Caco-2 (cell line): ENCODE measurements around the gene SCN8A. TPM values are rescaled to one million over a fixed set of nuclear protein-coding genes. Genes with fewer than 3 reads are reported as not detected.

Experiments used
- BruUV-seq: library from RNA; stranded (reverse); fragments of 400-500 nt; replicated peaks from 2 replicates; lab custom pipeline; 2021; lab: Mats Ljungman, UMichigan
- CTCF ChIA-PET: fragments of 300-600 bp; sonication (Branson Sonifier 250); formaldehyde crosslinking; loops from one replicate; lab custom pipeline; 2022; ENCODE audit warnings: antibody characterized with exemption; lab: Charles Lee
- POLR2A ChIA-PET: fragments of 300-600 bp; sonication (Branson Sonifier 250); formaldehyde crosslinking; loops from one replicate; lab custom pipeline; 2022; ENCODE audit warnings: antibody characterized with exemption; lab: Charles Lee
- DNase-seq, 2 experiments: peaks; one replicate each; pipeline versions ENCODE4 v3.0.0 to v3.0.0-alpha.2; 2020 to 2022
- H3K27me3 ChIP-seq: replicated peaks from 2 replicates; pipeline ENCODE4 v1.6.0; 2011; ENCODE audit warnings: low read length; ENCODE audit not compliant: control insufficient read depth, insufficient read depth
- H3K36me3 ChIP-seq: 2 replicates; pipeline ENCODE4 v1.5.1; 2011; ENCODE audit warnings: low read length; ENCODE audit not compliant: control insufficient read depth, insufficient read depth
- H3K4me1 ChIP-seq: fragments of 250-450 bp; sonication (Bioruptor Pico); 2 replicates; pipeline ENCODE4 v1.5.1; 2020; ENCODE audit warnings: mild to moderate bottlenecking
- H3K4me3 ChIP-seq: 2 replicates; pipeline ENCODE4 v1.5.1; 2011; ENCODE audit warnings: low read depth, mild to moderate bottlenecking, control low read depth, low read length
- H3K9me3 ChIP-seq: fragments of 250-450 bp; sonication (Bioruptor Pico); 2 replicates; pipeline ENCODE4 v1.5.1; 2020; ENCODE audit warnings: mild to moderate bottlenecking, moderate library complexity
- H3K27ac Mint-ChIP-seq: one replicate; pipeline ENCODE4 v1.8.0; 2022; ENCODE audit warnings: mixed read lengths; ENCODE audit not compliant: unreplicated experiment
- H3K27me3 Mint-ChIP-seq: one replicate; pipeline ENCODE4 v1.8.0; 2022; ENCODE audit warnings: mixed read lengths; ENCODE audit not compliant: insufficient read depth, unreplicated experiment
- H3K36me3 Mint-ChIP-seq: one replicate; pipeline ENCODE4 v1.8.0; 2022; ENCODE audit warnings: mild to moderate bottlenecking, mixed read lengths; ENCODE audit not compliant: insufficient read depth, unreplicated experiment
- H3K4me1 Mint-ChIP-seq: one replicate; pipeline ENCODE4 v1.8.0; 2022; ENCODE audit warnings: low read depth, mixed read lengths; ENCODE audit not compliant: unreplicated experiment
- H3K4me3 Mint-ChIP-seq: one replicate; pipeline ENCODE4 v1.8.0; 2022; ENCODE audit warnings: mild to moderate bottlenecking, moderate library complexity, mixed read lengths; ENCODE audit not compliant: unreplicated experiment
- H3K9me3 Mint-ChIP-seq: one replicate; pipeline ENCODE4 v1.8.0; 2022; ENCODE audit warnings: mixed read lengths; ENCODE audit not compliant: unreplicated experiment
- intact Hi-C: fragments of 100-400 bp; cut with micrococcal nuclease; formaldehyde crosslinking; loops from one replicate; pipeline ENCODE4 v1.10.0; 2022; ENCODE audit not compliant: unreplicated experiment
- total RNA-seq: library from RNA; stranded (reverse); gene quantifications from 2 replicates; pipeline ENCODE4 v1.2.3, GENCODE V29; 2022
- TF ChIP-seq, protein P1 (sequence below), 2 experiments: fragments of 200-600 bp in 1 of 2; IDR thresholded peaks; 1 replicate in 1 of 2; 2 replicates in 1 of 2; pipeline versions ENCODE4 v1.5.1 to v1.8.0; 2011 to 2022; ENCODE audit warnings: antibody characterized with exemption in 1 of 2, control low read depth in 1 of 2, inconsistent platforms in 1 of 2, low read depth in 1 of 2, low read length in 1 of 2, mild to moderate bottlenecking in 1 of 2, moderate library complexity in 1 of 2; ENCODE audit not compliant: insufficient read depth in 1 of 2, severe bottlenecking in 1 of 2, unreplicated experiment in 1 of 2

Gene SCN8A
- total RNA-seq, 1 experiment from 2014 or later = 16.5 TPM

DNA sequence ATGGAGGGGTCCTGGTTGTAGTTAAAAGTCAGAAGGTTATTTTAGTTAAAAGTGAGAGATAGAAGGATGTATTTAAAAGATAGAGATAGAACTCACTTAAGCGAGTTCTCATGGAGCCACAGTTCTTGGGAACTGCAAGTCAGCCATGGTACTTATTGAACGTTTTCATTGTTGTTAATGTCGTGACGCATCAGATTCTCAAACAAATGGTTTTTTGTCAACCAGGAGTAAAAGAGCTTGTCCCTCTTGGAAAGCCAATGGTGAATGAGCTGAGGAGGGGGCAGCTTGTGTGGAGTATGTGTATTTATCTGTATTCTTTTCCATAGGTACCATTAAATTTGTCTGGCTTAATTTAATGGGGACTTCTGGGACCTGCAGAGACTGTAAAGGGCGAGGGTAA lies 188.8 kb downstream of the SCN8A start:
- H3K4me1 ChIP-seq = peaks cover 14% of the 10 kb centered on the region
- Mint-ChIP-seq H3K27ac (no peak overlapping the region), H3K4me3 (no peak overlapping the region), H3K4me1 (peaks cover 9% of the 10 kb centered on the region), H3K9me3 (no peaks in the 10 kb centered on the region), H3K27me3 (no peaks in the 10 kb centered on the region), H3K36me3 (peaks cover 4% of the 10 kb centered on the region)
- no peak for DNase-seq
- no peaks in the 10 kb centered on the region for H3K27me3 ChIP-seq
- POLR2A ChIA-PET = no interaction called here
- H3K36me3 ChIP-seq = no peaks in the 10 kb centered on the region
- no TSS peak for BruUV-seq
- no peaks in the 10 kb centered on the region for H3K9me3 ChIP-seq
- CTCF ChIA-PET = no interaction called here
- no peak overlapping the region for H3K4me3 ChIP-seq
- TF ChIP-seq, protein P1, sequence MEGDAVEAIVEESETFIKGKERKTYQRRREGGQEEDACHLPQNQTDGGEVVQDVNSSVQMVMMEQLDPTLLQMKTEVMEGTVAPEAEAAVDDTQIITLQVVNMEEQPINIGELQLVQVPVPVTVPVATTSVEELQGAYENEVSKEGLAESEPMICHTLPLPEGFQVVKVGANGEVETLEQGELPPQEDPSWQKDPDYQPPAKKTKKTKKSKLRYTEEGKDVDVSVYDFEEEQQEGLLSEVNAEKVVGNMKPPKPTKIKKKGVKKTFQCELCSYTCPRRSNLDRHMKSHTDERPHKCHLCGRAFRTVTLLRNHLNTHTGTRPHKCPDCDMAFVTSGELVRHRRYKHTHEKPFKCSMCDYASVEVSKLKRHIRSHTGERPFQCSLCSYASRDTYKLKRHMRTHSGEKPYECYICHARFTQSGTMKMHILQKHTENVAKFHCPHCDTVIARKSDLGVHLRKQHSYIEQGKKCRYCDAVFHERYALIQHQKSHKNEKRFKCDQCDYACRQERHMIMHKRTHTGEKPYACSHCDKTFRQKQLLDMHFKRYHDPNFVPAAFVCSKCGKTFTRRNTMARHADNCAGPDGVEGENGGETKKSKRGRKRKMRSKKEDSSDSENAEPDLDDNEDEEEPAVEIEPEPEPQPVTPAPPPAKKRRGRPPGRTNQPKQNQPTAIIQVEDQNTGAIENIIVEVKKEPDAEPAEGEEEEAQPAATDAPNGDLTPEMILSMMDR (IDR thresholded peaks at IDR 0.05; ENCODE audit: insufficient read depth in 1 of 2, low read depth in 1 of 2, low read length in 1 of 2, severe bottlenecking in 1 of 2, unreplicated experiment in 1 of 2) = no peak
- intact Hi-C loops = no loop called here

DNA sequence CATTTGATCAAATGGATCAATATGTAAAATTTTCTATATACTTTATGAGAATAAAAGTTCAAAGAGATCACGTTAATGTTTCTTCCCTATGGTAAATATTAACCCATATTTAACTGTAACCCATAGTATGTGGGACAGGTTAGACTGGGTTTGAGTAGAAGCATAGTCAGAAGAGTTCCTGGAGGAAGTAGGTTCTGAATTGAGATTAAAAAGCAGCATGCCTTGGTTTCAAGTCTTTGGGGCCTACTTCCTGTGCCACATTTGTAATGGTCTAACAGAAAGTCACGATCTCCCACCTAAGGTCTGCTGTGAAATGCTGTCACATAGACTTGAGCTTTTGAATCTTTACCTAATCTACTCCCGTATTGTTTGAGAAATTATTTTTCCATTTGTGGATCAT lies 193.7 kb downstream of the SCN8A start:
- H3K4me3 Mint-ChIP-seq = no peak overlapping the region
- CTCF ChIA-PET = no interaction called here
- H3K36me3 Mint-ChIP-seq = peaks cover 4% of the 10 kb centered on the region

DNA sequence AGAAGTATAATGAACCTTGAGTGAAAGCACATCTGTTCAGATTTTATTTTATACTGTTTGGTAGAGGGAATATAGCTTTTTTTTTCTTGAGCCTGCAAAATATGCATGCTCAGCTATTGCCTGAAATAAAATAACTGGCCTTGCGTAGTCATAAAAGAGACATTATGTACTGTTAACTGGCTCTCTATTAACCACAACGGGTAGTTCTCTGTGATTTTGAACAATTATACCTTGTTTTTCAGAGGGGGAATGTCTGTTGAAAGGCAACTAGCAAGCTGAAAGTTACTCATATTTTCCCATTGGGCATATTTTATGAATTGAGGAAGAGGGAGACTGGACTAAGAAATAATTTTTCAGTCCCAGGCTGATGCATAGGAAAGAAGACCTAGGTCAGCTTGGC lies 194.9 kb downstream of the SCN8A start:
- intact Hi-C loops = no loop called here
- H3K27ac Mint-ChIP-seq = no peak overlapping the region
- H3K4me1 Mint-ChIP-seq = peaks cover 9% of the 10 kb centered on the region
- TF ChIP-seq, protein P1 (IDR thresholded peaks at IDR 0.05; ENCODE audit: insufficient read depth in 1 of 2, low read depth in 1 of 2, low read length in 1 of 2, severe bottlenecking in 1 of 2, unreplicated experiment in 1 of 2) = no peak
- DNase-seq = no peak
- Histone ChIP-seq H3K4me3 (no peak overlapping the region), H3K27me3 (no peaks in the 10 kb centered on the region), H3K9me3 (no peaks in the 10 kb centered on the region), H3K4me1 (no peaks in the 10 kb centered on the region), H3K36me3 (no peaks in the 10 kb centered on the region; the same call in 1 of the 2 replicates)
- no TSS peak for BruUV-seq
- H3K4me3 Mint-ChIP-seq = no peak overlapping the region
- POLR2A ChIA-PET = no interaction called here
- no peaks in the 10 kb centered on the region for H3K9me3 Mint-ChIP-seq
- no peaks in the 10 kb centered on the region for H3K27me3 Mint-ChIP-seq
- peaks cover 4% of the 10 kb centered on the region for H3K36me3 Mint-ChIP-seq
- CTCF ChIA-PET = no interaction called here

More for the DNA sequence above, 193.7 kb downstream of the SCN8A start:
- no peaks in the 10 kb centered on the region for H3K27me3 ChIP-seq
- no peak overlapping the region for H3K4me3 ChIP-seq
- BruUV-seq = no TSS peak
- no peak overlapping the region for H3K27ac Mint-ChIP-seq
- no peaks in the 10 kb centered on the region for H3K9me3 Mint-ChIP-seq
- H3K36me3 ChIP-seq = no peaks in the 10 kb centered on the region; the same call in 1 of the 2 replicates
- H3K4me1 Mint-ChIP-seq = peaks cover 9% of the 10 kb centered on the region
- intact Hi-C loops = no loop called here
- DNase-seq = no peak
- H3K27me3 Mint-ChIP-seq = no peaks in the 10 kb centered on the region
- no peaks in the 10 kb centered on the region for H3K4me1 ChIP-seq
- POLR2A ChIA-PET = no interaction called here
- no peaks in the 10 kb centered on the region for H3K9me3 ChIP-seq
- TF ChIP-seq, protein P1 (IDR thresholded peaks at IDR 0.05; ENCODE audit: insufficient read depth in 1 of 2, low read depth in 1 of 2, low read length in 1 of 2, severe bottlenecking in 1 of 2, unreplicated experiment in 1 of 2) = no peak
